Fibroblast of lung (primary cell): Measurements from ENCODE around the gene DSTYK.

Experiments
- EZH2 ChIP-seq: IDR thresholded peaks from 2 replicates; pipeline ENCODE4 v1.5.1; 2012; ENCODE audit warnings: low read length, control low read depth, mild to moderate bottlenecking; ENCODE audit errors: missing control alignments
- TF ChIP-seq, protein P1 (sequence below), 2 donors: IDR thresholded peaks in 1 of 2; conservative IDR thresholded peaks in 1 of 2; 1 replicate in 1 of 2; 2 replicates in 1 of 2; pipeline ENCODE4 v1.5.1; 2011 to 2012; ENCODE audit warnings: low read length in 2 of 2, control low read depth in 1 of 2, inconsistent platforms in 1 of 2, low read depth in 1 of 2, mild to moderate bottlenecking in 1 of 2

GRCh38 chr1:205111354-205111753 is 100.1 kb downstream of the DSTYK start:
- TF ChIP-seq, protein P1, sequence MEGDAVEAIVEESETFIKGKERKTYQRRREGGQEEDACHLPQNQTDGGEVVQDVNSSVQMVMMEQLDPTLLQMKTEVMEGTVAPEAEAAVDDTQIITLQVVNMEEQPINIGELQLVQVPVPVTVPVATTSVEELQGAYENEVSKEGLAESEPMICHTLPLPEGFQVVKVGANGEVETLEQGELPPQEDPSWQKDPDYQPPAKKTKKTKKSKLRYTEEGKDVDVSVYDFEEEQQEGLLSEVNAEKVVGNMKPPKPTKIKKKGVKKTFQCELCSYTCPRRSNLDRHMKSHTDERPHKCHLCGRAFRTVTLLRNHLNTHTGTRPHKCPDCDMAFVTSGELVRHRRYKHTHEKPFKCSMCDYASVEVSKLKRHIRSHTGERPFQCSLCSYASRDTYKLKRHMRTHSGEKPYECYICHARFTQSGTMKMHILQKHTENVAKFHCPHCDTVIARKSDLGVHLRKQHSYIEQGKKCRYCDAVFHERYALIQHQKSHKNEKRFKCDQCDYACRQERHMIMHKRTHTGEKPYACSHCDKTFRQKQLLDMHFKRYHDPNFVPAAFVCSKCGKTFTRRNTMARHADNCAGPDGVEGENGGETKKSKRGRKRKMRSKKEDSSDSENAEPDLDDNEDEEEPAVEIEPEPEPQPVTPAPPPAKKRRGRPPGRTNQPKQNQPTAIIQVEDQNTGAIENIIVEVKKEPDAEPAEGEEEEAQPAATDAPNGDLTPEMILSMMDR (conservative IDR thresholded peaks at IDR 0.05 in 1 of 2, IDR thresholded peaks at IDR 0.05 in 1 of 2; ENCODE audit: low read depth in 1 of 2, low read length in 2 of 2) = no peak
- TF ChIP-seq EZH2 = no peak
